LNCAP (cell line): ENCODE results near the gene EIF3I.

Experiments
- CTCF ChIP-seq: fragments of 450-650 bp; IDR thresholded peaks from 2 replicates; pipeline ENCODE4 v1.5.1; 2017; ENCODE audit warnings: mild to moderate bottlenecking

Gene EIF3I

GRCh38 chr1:32199717-32200072 lies 22.5 kb upstream of the EIF3I start:
- TF ChIP-seq CTCF = no peak

- no peak for TF ChIP-seq CTCF
Measured at GRCh38 chr1:32200226-32201010, 21.8 kb upstream of the EIF3I start, which contains the start of gene CCDC28B. TSS of gene CCDC28B (plus strand) at chr1:32200595. CDS start at chr1:32201936, 1,341 bp downstream.

GRCh38 chr1:32201011-32201855 lies 21.0 kb upstream of the EIF3I start:
- no peak for TF ChIP-seq CTCF

GRCh38 chr1:32204943-32205361 lies 17.3 kb upstream of the EIF3I start:
- no peak for TF ChIP-seq CTCF

GRCh38 chr1:32205401-32206370 lies 16.5 kb upstream of the EIF3I start, which contains the start of gene IQCC:
TSS of gene IQCC (plus strand) at chr1:32205671. CDS start at chr1:32205682, 11 bp downstream.
- no peak for TF ChIP-seq CTCF

GRCh38 chr1:32208469-32208868 lies 13.7 kb upstream of the EIF3I start:
- TF ChIP-seq CTCF = no peak

GRCh38 chr1:32208891-32209328 lies 13.3 kb upstream of the EIF3I start, which contains the start of gene DCDC2B:
TSS of gene DCDC2B (plus strand) at chr1:32209089. CDS start at chr1:32209094, 5 bp downstream.
- TF ChIP-seq CTCF = no peak
